ENCODE measurements around the gene MRPS15.

DNA sequence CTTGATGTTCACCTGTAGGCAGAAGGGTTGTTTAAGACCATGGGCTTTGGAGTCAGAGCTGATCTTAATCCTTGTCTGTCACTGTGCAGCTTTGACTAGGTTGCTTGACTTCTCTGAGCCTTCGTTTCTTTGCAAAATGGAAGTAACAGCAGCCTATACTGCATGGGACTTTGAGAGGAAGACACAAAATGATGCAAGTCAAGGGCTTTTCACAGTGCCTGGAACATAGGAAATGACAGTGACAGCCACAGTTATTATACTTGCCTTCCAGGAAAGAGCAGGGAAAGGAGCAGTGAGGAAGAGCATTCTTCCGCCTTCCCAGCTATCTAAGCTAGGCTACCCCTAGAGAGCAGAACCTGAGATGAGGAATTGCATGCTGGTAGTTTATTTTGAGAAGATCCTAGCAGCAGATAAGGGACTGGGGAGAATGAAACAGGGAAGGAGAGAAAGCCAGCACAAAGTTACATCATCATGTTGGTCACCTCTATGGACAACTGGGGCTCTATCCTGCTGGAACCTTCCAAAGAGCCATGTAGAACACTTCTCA lies 15.4 kb upstream of the MRPS15 start:
- TF ChIP-seq, protein P1, sequence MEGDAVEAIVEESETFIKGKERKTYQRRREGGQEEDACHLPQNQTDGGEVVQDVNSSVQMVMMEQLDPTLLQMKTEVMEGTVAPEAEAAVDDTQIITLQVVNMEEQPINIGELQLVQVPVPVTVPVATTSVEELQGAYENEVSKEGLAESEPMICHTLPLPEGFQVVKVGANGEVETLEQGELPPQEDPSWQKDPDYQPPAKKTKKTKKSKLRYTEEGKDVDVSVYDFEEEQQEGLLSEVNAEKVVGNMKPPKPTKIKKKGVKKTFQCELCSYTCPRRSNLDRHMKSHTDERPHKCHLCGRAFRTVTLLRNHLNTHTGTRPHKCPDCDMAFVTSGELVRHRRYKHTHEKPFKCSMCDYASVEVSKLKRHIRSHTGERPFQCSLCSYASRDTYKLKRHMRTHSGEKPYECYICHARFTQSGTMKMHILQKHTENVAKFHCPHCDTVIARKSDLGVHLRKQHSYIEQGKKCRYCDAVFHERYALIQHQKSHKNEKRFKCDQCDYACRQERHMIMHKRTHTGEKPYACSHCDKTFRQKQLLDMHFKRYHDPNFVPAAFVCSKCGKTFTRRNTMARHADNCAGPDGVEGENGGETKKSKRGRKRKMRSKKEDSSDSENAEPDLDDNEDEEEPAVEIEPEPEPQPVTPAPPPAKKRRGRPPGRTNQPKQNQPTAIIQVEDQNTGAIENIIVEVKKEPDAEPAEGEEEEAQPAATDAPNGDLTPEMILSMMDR (conservative IDR thresholded peaks at IDR 0.05; ENCODE audit: low read depth, low read length), result no peak
- TF ChIP-seq EZH2phosphoT487 (IDR thresholded peaks at IDR 0.05; ENCODE audit: borderline replicate concordance, low read length) (no peak), EZH2 (IDR thresholded peaks at IDR 0.05; ENCODE audit: low read length, unreplicated experiment) (no peak)
